Measurements from ENCODE around the gene USP17L15.
"Not testable (repeated sequence)": the region's sequence is repeated elsewhere in the genome, so short reads cannot be mapped to it uniquely, and the experiment has no call there.

DNA sequence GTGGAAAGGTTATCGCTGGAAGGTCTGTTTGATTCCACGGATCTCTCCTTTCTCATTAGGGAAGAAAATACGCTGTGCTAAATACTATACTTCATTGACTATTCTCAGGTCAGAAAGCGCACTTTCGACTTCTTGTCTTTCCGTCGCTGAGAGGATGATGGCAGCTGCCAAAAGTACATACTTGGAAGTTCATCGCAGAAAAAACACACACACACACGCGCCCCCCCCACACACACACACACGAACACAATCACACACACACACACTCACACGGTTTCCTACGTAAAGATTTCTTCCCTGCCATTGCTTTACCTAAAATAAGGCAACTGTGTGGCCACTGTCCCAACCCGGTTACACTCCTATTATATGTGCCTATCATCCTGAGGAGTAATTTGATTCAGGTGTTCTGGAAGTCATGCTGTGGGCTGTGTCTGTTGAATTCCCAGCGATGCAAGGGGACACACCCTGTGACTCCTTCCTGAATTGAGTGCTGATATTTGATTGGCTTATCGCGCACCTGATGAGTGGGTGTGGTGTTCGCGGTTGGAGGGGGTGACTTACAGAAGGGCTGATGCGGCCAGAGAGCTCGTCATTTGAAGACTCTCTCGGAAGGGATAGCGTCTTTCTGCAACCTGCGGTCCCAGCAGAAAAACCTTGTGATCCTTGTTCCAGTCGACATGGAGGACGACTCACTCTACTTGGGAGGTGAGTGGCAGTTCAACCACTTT lies 13.9 kb downstream of the USP17L15 start, which contains the start of gene USP17L18:
- not testable (repeated sequence) for TF ChIP-seq JUN (CRISPR knock-in tag; IDR thresholded peaks at IDR 0.05); NFYB (CRISPR knock-in tag; conservative IDR thresholded peaks at IDR 0.05; ENCODE audit: low read depth); NR2C2 (CRISPR knock-in tag; IDR thresholded peaks at IDR 0.05); FOXP1 (CRISPR knock-in tag; IDR thresholded peaks at IDR 0.05; ENCODE audit: borderline replicate concordance); ZNF416 (CRISPR knock-in tag; IDR thresholded peaks at IDR 0.05); TCF7 (CRISPR knock-in tag; IDR thresholded peaks at IDR 0.05; ENCODE audit: low read depth); ELF4 (CRISPR knock-in tag; IDR thresholded peaks at IDR 0.05; ENCODE audit: low read depth)
- TF ChIP-seq, protein P1, sequence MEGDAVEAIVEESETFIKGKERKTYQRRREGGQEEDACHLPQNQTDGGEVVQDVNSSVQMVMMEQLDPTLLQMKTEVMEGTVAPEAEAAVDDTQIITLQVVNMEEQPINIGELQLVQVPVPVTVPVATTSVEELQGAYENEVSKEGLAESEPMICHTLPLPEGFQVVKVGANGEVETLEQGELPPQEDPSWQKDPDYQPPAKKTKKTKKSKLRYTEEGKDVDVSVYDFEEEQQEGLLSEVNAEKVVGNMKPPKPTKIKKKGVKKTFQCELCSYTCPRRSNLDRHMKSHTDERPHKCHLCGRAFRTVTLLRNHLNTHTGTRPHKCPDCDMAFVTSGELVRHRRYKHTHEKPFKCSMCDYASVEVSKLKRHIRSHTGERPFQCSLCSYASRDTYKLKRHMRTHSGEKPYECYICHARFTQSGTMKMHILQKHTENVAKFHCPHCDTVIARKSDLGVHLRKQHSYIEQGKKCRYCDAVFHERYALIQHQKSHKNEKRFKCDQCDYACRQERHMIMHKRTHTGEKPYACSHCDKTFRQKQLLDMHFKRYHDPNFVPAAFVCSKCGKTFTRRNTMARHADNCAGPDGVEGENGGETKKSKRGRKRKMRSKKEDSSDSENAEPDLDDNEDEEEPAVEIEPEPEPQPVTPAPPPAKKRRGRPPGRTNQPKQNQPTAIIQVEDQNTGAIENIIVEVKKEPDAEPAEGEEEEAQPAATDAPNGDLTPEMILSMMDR (IDR thresholded peaks at IDR 0.05): not testable (repeated sequence)
- TF ChIP-seq, protein P2, sequence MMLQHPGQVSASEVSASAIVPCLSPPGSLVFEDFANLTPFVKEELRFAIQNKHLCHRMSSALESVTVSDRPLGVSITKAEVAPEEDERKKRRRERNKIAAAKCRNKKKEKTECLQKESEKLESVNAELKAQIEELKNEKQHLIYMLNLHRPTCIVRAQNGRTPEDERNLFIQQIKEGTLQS (CRISPR knock-in tag; conservative IDR thresholded peaks at IDR 0.05): not testable (repeated sequence)
- TF ChIP-seq, protein P3, sequence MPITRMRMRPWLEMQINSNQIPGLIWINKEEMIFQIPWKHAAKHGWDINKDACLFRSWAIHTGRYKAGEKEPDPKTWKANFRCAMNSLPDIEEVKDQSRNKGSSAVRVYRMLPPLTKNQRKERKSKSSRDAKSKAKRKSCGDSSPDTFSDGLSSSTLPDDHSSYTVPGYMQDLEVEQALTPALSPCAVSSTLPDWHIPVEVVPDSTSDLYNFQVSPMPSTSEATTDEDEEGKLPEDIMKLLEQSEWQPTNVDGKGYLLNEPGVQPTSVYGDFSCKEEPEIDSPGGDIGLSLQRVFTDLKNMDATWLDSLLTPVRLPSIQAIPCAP (CRISPR knock-in tag; IDR thresholded peaks at IDR 0.05): not testable (repeated sequence)

Data from WTC11 (cell line).